Suppressor macrophage (primary cell): Measurements from ENCODE around the gene ELK1.
"Not testable (repeated sequence)": the region's sequence is repeated elsewhere in the genome, so short reads cannot be mapped to it uniquely, and the experiment has no call there.

Experiments used
- DNase-seq, 4 experiments: peaks; one replicate each; pipeline ENCODE4 v3.0.0-alpha.2; 2020 to 2022

Gene ELK1

DNA sequence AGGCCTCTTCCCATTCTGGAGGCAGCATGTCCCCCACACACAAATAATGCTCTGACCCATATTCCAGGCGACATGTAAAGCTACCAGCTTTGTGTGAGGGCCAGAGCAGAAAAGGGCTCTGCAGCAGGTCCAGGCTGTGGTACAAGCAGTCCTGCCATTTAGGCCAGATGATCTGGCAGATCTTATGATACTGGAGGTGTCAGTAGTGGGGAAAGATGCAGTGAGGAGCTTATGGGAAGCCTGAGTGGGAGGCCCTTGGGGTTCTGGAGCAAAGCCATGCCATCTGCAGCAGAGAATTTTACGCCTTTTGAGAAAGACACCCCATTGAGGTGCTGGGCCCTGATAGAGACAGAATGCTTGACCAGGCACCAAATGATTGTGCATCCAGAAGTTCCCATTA is 38.4 kb downstream of the ELK1 start:
- DNase-seq: no peak

- no peak for DNase-seq
Observed at GRCh38 chrX:47611489-47611888, 38.9 kb downstream of the ELK1 start.

DNA sequence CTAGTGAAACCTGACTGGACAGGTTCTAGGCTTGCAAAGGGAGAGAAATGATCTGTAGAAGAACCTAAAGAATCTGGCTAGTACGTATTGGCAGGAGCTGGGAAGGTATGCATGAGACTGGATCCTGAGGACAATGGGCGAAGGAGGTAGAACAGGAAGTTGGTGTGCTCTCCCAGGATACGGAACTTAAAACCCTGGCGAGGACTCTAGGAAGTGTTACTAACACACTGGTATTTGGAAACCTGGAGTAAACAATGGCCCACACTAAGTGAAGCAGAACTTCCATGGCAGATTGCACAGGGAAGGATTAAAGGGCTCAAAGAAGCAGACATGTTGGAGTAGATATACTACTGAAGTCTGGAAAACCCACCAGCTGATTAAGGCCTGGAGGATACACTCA is 39.9 kb downstream of the ELK1 start:
- peak; percentile 26 to 58 (median 43) for DNase-seq

DNA sequence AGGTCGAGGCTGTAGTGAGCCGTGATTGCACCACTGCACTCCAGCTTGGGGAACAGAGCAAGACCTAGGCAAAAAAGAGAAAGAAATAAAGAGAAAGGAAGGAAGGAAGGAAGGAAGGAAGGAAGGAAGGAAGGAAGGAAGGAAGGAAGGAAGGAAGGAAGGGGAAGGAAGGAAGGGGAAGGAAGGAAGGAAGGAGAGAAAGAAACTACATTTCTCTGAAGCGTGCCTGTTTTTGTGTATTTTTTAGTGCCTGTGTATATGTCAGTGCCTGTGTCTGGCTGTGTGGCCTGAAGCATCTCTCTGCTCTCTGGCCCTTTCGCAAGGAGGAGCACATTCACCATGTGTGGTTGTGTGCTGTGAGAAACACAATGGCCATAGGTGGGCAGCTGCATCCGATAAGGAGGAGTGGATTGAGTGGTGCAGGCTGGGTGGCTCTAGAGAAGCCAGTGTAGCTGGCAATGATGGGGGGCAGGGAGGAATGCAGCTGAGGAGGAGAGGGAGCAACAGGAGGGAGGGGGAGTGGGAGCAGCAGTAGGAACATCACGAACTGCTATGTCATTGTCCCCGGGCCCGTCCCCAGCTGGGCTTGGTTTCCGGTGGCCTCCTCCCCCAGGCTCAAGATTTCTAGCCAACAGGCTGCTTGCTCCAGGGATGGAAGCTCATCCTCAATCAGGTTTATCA is 42.1 kb downstream of the ELK1 start:
- no peak for DNase-seq

DNA sequence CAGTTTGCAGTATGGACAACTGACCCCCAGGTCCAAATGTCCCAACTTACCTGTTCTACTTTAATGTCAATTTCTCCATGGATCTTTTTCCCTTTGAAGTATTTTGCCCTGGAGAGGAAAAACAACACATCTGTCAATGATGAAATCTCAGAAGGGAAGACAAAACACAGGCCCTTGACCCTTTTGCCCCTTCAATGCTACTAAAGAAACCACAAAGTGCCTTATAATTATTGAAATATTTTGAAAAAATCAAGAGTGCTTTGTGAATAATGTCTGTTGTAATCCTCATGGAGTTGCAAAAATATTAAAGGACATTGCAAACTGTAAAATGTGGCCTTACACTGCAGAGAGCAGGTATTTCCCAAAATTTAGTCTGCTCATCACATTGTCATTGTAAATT is 43.3 kb downstream of the ELK1 start:
- DNase-seq: no peak

GRCh38 chrX:47605024-47605423 is 45.3 kb downstream of the ELK1 start:
- peak; percentile 38 to 69 (median 65) for DNase-seq

DNA sequence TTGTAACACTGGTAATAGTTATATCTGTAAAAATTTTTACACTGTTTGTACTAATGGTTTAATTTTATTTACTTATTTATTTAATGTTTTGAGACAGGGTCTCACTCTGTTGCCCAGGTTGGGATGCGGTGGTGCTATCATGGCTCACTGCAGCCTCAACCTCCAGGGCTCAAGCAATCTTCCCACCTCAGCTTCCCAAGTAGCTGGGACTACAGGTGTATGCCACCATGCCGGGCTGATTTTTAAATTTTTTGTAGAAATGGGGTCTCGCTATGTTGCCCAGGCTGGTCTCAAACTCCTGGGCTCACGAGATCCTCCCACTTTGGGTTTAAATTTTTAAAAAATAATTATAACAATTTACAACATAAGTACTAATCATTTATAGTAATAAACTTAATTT is 47.2 kb downstream of the ELK1 start:
- DNase-seq: not testable (repeated sequence)

- no peak for DNase-seq
Observed at GRCh38 chrX:47597222-47597621, 53.1 kb downstream of the ELK1 start.

DNA sequence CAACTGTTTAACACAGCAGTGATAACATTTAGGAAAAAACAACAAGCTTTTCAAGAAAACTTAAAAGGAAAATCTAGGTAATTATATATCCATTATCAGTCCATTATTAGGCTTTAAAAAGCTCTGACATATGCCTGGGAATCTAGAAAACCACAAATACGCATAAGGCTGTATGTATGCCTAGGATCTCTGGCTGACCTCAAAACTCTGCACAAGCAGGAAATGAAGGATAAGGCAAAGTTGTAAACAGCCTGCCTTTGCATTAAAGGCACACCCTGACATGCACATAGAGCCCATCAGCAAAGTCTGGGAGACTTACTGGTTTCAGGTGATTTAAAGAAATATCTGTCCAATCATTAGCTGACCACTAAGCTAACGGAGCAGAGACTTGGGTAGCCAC is 54.1 kb downstream of the ELK1 start:
- no peak for DNase-seq

DNA sequence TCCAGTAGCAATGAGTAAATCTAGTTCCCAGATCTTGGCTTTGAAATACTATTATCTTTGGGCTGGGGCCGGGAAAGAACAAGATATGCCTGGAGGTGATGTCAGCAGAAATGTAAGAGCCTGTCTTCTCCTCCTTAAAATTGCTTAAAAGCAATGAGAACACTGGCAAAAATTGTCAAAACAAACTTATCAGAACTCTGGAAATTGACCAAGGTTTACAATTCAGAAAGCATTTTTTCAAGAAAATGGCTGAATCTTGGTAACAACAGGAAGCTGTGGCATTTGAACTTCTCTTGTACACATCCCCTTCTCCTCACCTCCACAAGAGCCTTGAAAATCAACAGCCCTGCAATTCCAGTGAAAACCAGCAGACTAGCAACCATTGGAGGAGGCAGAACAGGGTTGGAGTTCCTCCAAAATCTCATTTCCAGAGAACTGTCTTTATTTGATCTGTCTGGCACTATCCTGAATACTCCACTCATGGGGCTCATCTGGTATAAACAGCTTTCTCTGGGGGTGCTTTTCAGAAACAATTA is 54.6 kb downstream of the ELK1 start:
- no peak for DNase-seq

DNA sequence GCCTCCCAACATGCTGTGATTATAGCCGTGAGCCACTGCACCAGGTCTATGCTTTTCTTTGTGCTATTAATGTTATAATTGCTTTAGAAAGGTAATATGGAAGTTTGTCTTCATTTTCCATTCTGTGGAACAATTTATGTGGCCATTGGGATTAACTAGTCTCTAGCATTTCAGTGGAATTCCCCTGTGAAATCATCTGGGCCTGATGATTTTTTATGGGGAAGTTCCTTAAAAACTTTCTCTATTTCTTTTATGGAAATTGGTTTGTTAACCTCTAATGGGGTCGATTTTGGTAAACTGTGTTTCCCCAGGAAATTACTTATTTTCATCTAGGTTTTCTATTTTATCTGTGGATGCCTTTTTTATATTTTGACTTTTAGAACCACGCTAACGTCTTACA is 56.8 kb downstream of the ELK1 start:
- peak in 1 of 4 experiments; percentile 39 for DNase-seq

DNA sequence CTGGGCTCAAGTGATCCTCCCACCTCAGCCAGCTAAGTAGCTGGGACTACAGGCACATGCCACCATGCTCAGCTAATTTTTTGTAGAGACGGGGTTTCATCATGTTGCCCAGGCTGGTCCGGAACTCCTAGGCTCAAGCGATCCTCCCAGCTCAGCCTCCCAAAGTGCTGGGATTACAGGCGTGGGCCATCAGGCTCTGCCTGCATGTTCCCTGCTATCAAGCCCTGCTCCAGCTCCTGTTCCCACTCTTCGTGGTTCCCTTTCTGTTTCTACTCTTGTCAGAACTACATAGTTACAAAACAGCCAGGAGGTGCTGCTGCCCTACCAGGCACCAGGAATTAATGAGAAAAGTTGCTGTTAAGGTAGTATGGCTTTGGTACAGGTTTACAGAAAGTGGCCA is 59.4 kb downstream of the ELK1 start:
- DNase-seq: peak in 1 of 4 experiments; percentile 36

GRCh38 chrX:47587906-47588735 is 62.2 kb downstream of the ELK1 start:
- no peak for DNase-seq

GRCh38 chrX:47587091-47587891 is 63.1 kb downstream of the ELK1 start:
- DNase-seq: peak in 1 of 4 experiments; percentile 39

- no peak for DNase-seq
Observed at GRCh38 chrX:47586043-47586787, 64.1 kb downstream of the ELK1 start.
